ENCODE data around the gene TTC13. TPM values are rescaled to one million over a fixed set of nuclear protein-coding genes. Genes with fewer than 3 reads are reported as not detected.
A peak's percentile ranks its signal among the peaks of the same experiment; 100 is the strongest.

TTC13 gene
- total and polyA plus RNA-seq, 2 of the 13 experiments (the other 11 are each of a cell fraction or from before 2014, with no cell fraction given): 5.8 to 15.9 TPM

GRCh38 chr1:230978491-230979388, at the start of gene TTC13, which contains the start of gene ARV1 (continued):
- peak; percentile 67; the same call in 1 of the 2 replicates for TF ChIP-seq ZNF280D (CRISPR knock-in tag; IDR thresholded peaks at IDR 0.05)
- TF ChIP-seq IRF9 (CRISPR knock-in tag; IDR thresholded peaks at IDR 0.05; ENCODE audit: borderline replicate concordance): peak; percentile 84
- TF ChIP-seq EZH2 (conservative IDR thresholded peaks at IDR 0.05; ENCODE audit: low read depth, low read length): no peak
- TF ChIP-seq ZBTB38 (CRISPR knock-in tag; IDR thresholded peaks at IDR 0.05): peak; percentile 55; the same call in 1 of the 2 replicates
- TF ChIP-seq POLR2G (IDR thresholded peaks at IDR 0.05; ENCODE audit: low read depth, low read length): peak; percentile 78
- peak; percentile 68; the same call in 1 of the 2 replicates for TF ChIP-seq DRAP1 (CRISPR knock-in tag; IDR thresholded peaks at IDR 0.05)
- no peak for TF ChIP-seq ZNF773 (CRISPR knock-in tag; IDR thresholded peaks at IDR 0.05; ENCODE audit: borderline replicate concordance)
- no peak for TF ChIP-seq HNRNPH1 (optimal IDR thresholded peaks at IDR 0.05; ENCODE audit: low read depth, low read length)
- TF ChIP-seq HNRNPLL (IDR thresholded peaks at IDR 0.05; ENCODE audit: low read depth, low read length, poor library complexity, severe bottlenecking): peak; percentile 81
- peak; percentile 54 for TF ChIP-seq SKI (IDR thresholded peaks at IDR 0.05; ENCODE audit: partially characterized antibody)
- peak; percentile 66 for TF ChIP-seq ZSCAN25 (CRISPR knock-in tag; IDR thresholded peaks at IDR 0.05)
- TF ChIP-seq KMT2B (CRISPR knock-in tag; IDR thresholded peaks at IDR 0.05): peak; percentile 90
- TF ChIP-seq TFE3 (CRISPR knock-in tag; IDR thresholded peaks at IDR 0.05): no peak
- TF ChIP-seq SMARCE1 (IDR thresholded peaks at IDR 0.05; ENCODE audit: borderline replicate concordance): no peak
- TF ChIP-seq ZNF7 (CRISPR knock-in tag; IDR thresholded peaks at IDR 0.05): no peak
- no peak for TF ChIP-seq ARHGAP35 (CRISPR knock-in tag; IDR thresholded peaks at IDR 0.05; ENCODE audit: borderline replicate concordance)
- no peak for TF ChIP-seq KDM6A (CRISPR knock-in tag; IDR thresholded peaks at IDR 0.05; ENCODE audit: low read depth)
- peak; percentile 85 for TF ChIP-seq ARID4A (CRISPR knock-in tag; IDR thresholded peaks at IDR 0.05; ENCODE audit: borderline replicate concordance)
